ENCODE measurements around the gene MYH7B. TPM values are rescaled to one million over a fixed set of nuclear protein-coding genes. Genes with fewer than 3 reads are reported as not detected.

MYH7B gene
- polyA plus RNA-seq, 2 donors, result 0.11 to 0.69 TPM

- 95% methylated on average over 28 of the region's 28 CpGs for WGBS, 2 donors
- Histone ChIP-seq H3K27me3 (ENCODE audit: control insufficient read depth in 1 of 2, insufficient read depth in 2 of 2, low read length in 2 of 2) (no peaks in the 10 kb centered on the region), H3K9me3 (ENCODE audit: control insufficient read depth in 2 of 2, insufficient read depth in 1 of 2, low read depth in 1 of 2, low read length in 1 of 2) (no peaks in the 10 kb centered on the region), H3K4me1 (ENCODE audit: control insufficient read depth in 2 of 2, insufficient read depth in 2 of 2, low read length in 1 of 2) (peaks cover 0 to 2% of the 10 kb centered on the region in 2 donors), H3K36me3 (ENCODE audit: control insufficient read depth in 2 of 2, insufficient read depth in 2 of 2, low read length in 1 of 2) (peaks cover 16 to 92% of the 10 kb centered on the region in 2 donors), H3K4me3 (ENCODE audit: low read depth in 1 of 2, low read length in 2 of 2) (no peak overlapping the region), H3K27ac (ENCODE audit: low read depth in 2 of 2, low read length in 1 of 2) (no peak overlapping the region)
Measured at GRCh38 chr20:35000922-35001595, 45.4 kb downstream of the MYH7B start.

GRCh38 chr20:35001596-35002362 is 46.1 kb downstream of the MYH7B start:
- peaks cover 20 to 92% of the 10 kb centered on the region in 2 donors for H3K36me3 ChIP-seq (ENCODE audit: control insufficient read depth in 2 of 2, insufficient read depth in 2 of 2, low read length in 1 of 2)
- no peak overlapping the region for H3K4me3 ChIP-seq (ENCODE audit: low read depth in 1 of 2, low read length in 2 of 2)
- no peaks in the 10 kb centered on the region for H3K27me3 ChIP-seq (ENCODE audit: control insufficient read depth in 1 of 2, insufficient read depth in 2 of 2, low read length in 2 of 2)
- H3K27ac ChIP-seq (ENCODE audit: low read depth in 2 of 2, low read length in 1 of 2), result no peak overlapping the region
- 87 to 90% methylated on average over 15 of the region's 15 CpGs for WGBS, 2 donors
- no peaks in the 10 kb centered on the region for H3K9me3 ChIP-seq (ENCODE audit: control insufficient read depth in 2 of 2, insufficient read depth in 1 of 2, low read depth in 1 of 2, low read length in 1 of 2)
- H3K4me1 ChIP-seq (ENCODE audit: control insufficient read depth in 2 of 2, insufficient read depth in 2 of 2, low read length in 1 of 2), result peaks cover 0 to 2% of the 10 kb centered on the region in 2 donors

GRCh38 chr20:35002426-35003210 is 47.0 kb downstream of the MYH7B start:
- Histone ChIP-seq H3K4me3 (ENCODE audit: low read depth in 1 of 2, low read length in 2 of 2) (no peak overlapping the region), H3K27me3 (ENCODE audit: control insufficient read depth in 1 of 2, insufficient read depth in 2 of 2, low read length in 2 of 2) (no peaks in the 10 kb centered on the region), H3K27ac (ENCODE audit: low read depth in 2 of 2, low read length in 1 of 2) (no peak overlapping the region), H3K9me3 (ENCODE audit: control insufficient read depth in 2 of 2, insufficient read depth in 1 of 2, low read depth in 1 of 2, low read length in 1 of 2) (no peaks in the 10 kb centered on the region), H3K4me1 (ENCODE audit: control insufficient read depth in 2 of 2, insufficient read depth in 2 of 2, low read length in 1 of 2) (no peaks in the 10 kb centered on the region), H3K36me3 (ENCODE audit: control insufficient read depth in 2 of 2, insufficient read depth in 2 of 2, low read length in 1 of 2) (peaks cover 25 to 92% of the 10 kb centered on the region in 2 donors)
- 78 to 82% methylated on average over 10 of the region's 10 CpGs for WGBS, 2 donors

- Histone ChIP-seq H3K4me3 (ENCODE audit: low read depth in 1 of 2, low read length in 2 of 2) (no peak overlapping the region), H3K36me3 (ENCODE audit: control insufficient read depth in 2 of 2, insufficient read depth in 2 of 2, low read length in 1 of 2) (peaks cover 27 to 91% of the 10 kb centered on the region in 2 donors), H3K27ac (ENCODE audit: low read depth in 2 of 2, low read length in 1 of 2) (no peak overlapping the region), H3K9me3 (ENCODE audit: control insufficient read depth in 2 of 2, insufficient read depth in 1 of 2, low read depth in 1 of 2, low read length in 1 of 2) (no peaks in the 10 kb centered on the region), H3K4me1 (ENCODE audit: control insufficient read depth in 2 of 2, insufficient read depth in 2 of 2, low read length in 1 of 2) (no peaks in the 10 kb centered on the region), H3K27me3 (ENCODE audit: control insufficient read depth in 1 of 2, insufficient read depth in 2 of 2, low read length in 2 of 2) (no peaks in the 10 kb centered on the region)
- 94% methylated on average over 25 of the region's 25 CpGs for WGBS, 2 donors
Measured at GRCh38 chr20:35003211-35004031, 47.8 kb downstream of the MYH7B start.

- H3K36me3 ChIP-seq (ENCODE audit: control insufficient read depth in 2 of 2, insufficient read depth in 2 of 2, low read length in 1 of 2), result peaks cover 32 to 91% of the 10 kb centered on the region in 2 donors
- H3K27ac ChIP-seq (ENCODE audit: low read depth in 2 of 2, low read length in 1 of 2), result no peak overlapping the region
- H3K4me1 ChIP-seq (ENCODE audit: control insufficient read depth in 2 of 2, insufficient read depth in 2 of 2, low read length in 1 of 2), result no peaks in the 10 kb centered on the region
- H3K4me3 ChIP-seq (ENCODE audit: low read depth in 1 of 2, low read length in 2 of 2), result no peak overlapping the region
- no peaks in the 10 kb centered on the region for H3K9me3 ChIP-seq (ENCODE audit: control insufficient read depth in 2 of 2, insufficient read depth in 1 of 2, low read depth in 1 of 2, low read length in 1 of 2)
- 86 to 89% methylated on average over 18 of the region's 18 CpGs for WGBS, 2 donors
- H3K27me3 ChIP-seq (ENCODE audit: control insufficient read depth in 1 of 2, insufficient read depth in 2 of 2, low read length in 2 of 2), result no peaks in the 10 kb centered on the region
Measured at GRCh38 chr20:35004051-35004725, 48.5 kb downstream of the MYH7B start.

GRCh38 chr20:35004749-35005462 is 49.2 kb downstream of the MYH7B start:
- H3K36me3 ChIP-seq (ENCODE audit: control insufficient read depth in 2 of 2, insufficient read depth in 2 of 2, low read length in 1 of 2), result peaks cover 33 to 89% of the 10 kb centered on the region in 2 donors

More at GRCh38 chr20:35004749-35005462, 49.2 kb downstream of the MYH7B start:
- no peak overlapping the region for H3K4me3 ChIP-seq (ENCODE audit: low read depth in 1 of 2, low read length in 2 of 2)
- H3K27ac ChIP-seq (ENCODE audit: low read depth in 2 of 2, low read length in 1 of 2), result no peak overlapping the region
- H3K9me3 ChIP-seq (ENCODE audit: control insufficient read depth in 2 of 2, insufficient read depth in 1 of 2, low read depth in 1 of 2, low read length in 1 of 2), result no peaks in the 10 kb centered on the region
- no peaks in the 10 kb centered on the region for H3K27me3 ChIP-seq (ENCODE audit: control insufficient read depth in 1 of 2, insufficient read depth in 2 of 2, low read length in 2 of 2)
- WGBS, 2 donors, result 91% methylated on average over 20 of the region's 20 CpGs
- H3K4me1 ChIP-seq (ENCODE audit: control insufficient read depth in 2 of 2, insufficient read depth in 2 of 2, low read length in 1 of 2), result no peaks in the 10 kb centered on the region

Other genes with a start within 250 kb of the MYH7B start
- 10 to 100 TPM; 12.7 to 22.5 TPM for gene NCOA6, start 130.2 kb upstream of the MYH7B start, polyA plus RNA-seq
- gene GGT7, start 83.0 kb upstream of the MYH7B start, polyA plus RNA-seq, result 1 to 10 TPM; 3.7 to 5.7 TPM
- 10 to 100 TPM; 31.4 to 44.2 TPM for gene ACSS2, start 79.3 kb upstream of the MYH7B start, polyA plus RNA-seq
- gene GSS, start 62 bp upstream of the MYH7B start, polyA plus RNA-seq, result 10 to 100 TPM; 40.9 to 48.3 TPM
- gene TRPC4AP, start 136.9 kb downstream of the MYH7B start, polyA plus RNA-seq, result 10 to 100 TPM; 25.7 to 26.9 TPM
- 1 to 10 TPM; 5.3 to 8.6 TPM for gene EDEM2, start 191.5 kb downstream of the MYH7B start, polyA plus RNA-seq
- gene PROCR, start 216.2 kb downstream of the MYH7B start, polyA plus RNA-seq, result 1 to 10 TPM; 5.3 to 7.5 TPM